GM21723 (cell line): ENCODE measurements around the gene SHISA6.

Experiments
- ATAC-seq: cut with Tn5 transposase; IDR thresholded peaks from one replicate; pipeline ENCODE4 v1.9.1; 2021; ENCODE audit warnings: mild to moderate bottlenecking, moderate library complexity; ENCODE audit not compliant: unreplicated experiment

The SHISA6 gene

GRCh38 chr17:11264183-11264871 is 23.3 kb downstream of the SHISA6 start:
- ATAC-seq = no peak

GRCh38 chr17:11267999-11268575 is 27.1 kb downstream of the SHISA6 start:
- ATAC-seq = no peak

GRCh38 chr17:11269210-11269609 is 28.2 kb downstream of the SHISA6 start:
- no peak for ATAC-seq

- no peak for ATAC-seq
Observed at GRCh38 chr17:11272191-11272590, 31.2 kb downstream of the SHISA6 start.

GRCh38 chr17:11273596-11273995 is 32.6 kb downstream of the SHISA6 start:
- ATAC-seq = no peak

- ATAC-seq = no peak
Observed at GRCh38 chr17:11274106-11274505, 33.1 kb downstream of the SHISA6 start.

- ATAC-seq = no peak
Observed at GRCh38 chr17:11276486-11276885, 35.5 kb downstream of the SHISA6 start.

- no peak for ATAC-seq
Observed at GRCh38 chr17:11278186-11278991, 37.4 kb downstream of the SHISA6 start.

GRCh38 chr17:11278992-11279270 is 37.9 kb downstream of the SHISA6 start:
- ATAC-seq = no peak

- no peak for ATAC-seq
Observed at GRCh38 chr17:11279776-11280344, 38.8 kb downstream of the SHISA6 start.

GRCh38 chr17:11282586-11282985 is 41.6 kb downstream of the SHISA6 start:
- no peak for ATAC-seq

- no peak for ATAC-seq
Observed at GRCh38 chr17:11284811-11285210, 43.8 kb downstream of the SHISA6 start.

GRCh38 chr17:11285946-11286345 is 44.9 kb downstream of the SHISA6 start:
- no peak for ATAC-seq

GRCh38 chr17:11287791-11288190 is 46.8 kb downstream of the SHISA6 start:
- ATAC-seq = no peak

- no peak for ATAC-seq
Observed at GRCh38 chr17:11290814-11291213, 49.8 kb downstream of the SHISA6 start.

- ATAC-seq = no peak
Observed at GRCh38 chr17:11292491-11292890, 51.5 kb downstream of the SHISA6 start.

GRCh38 chr17:11293480-11293879 is 52.5 kb downstream of the SHISA6 start:
- ATAC-seq = no peak

GRCh38 chr17:11294826-11295225 is 53.8 kb downstream of the SHISA6 start:
- no peak for ATAC-seq

GRCh38 chr17:11296994-11297393 is 56.0 kb downstream of the SHISA6 start:
- no peak for ATAC-seq

- no peak for ATAC-seq
Observed at GRCh38 chr17:11298401-11298800, 57.4 kb downstream of the SHISA6 start.

- ATAC-seq = no peak
Observed at GRCh38 chr17:11300201-11300600, 59.2 kb downstream of the SHISA6 start.

- ATAC-seq = no peak
Observed at GRCh38 chr17:11300738-11301137, 59.7 kb downstream of the SHISA6 start.
